PC-3 (cell line): ENCODE results near the gene CD52. TPM values are rescaled to one million over a fixed set of nuclear protein-coding genes. Genes with fewer than 3 reads are reported as not detected.

ENCODE experiments used
- ATAC-seq: fragments of 200-7000 bp; cut with Tn5 transposase; 2 replicates; pipeline ENCODE4 v1.9.1; 2020; ENCODE audit warnings: mild to moderate bottlenecking, moderate library complexity
- BruUV-seq: library from RNA; stranded (reverse); fragments of 400-500 nt; replicated peaks from 2 replicates; lab custom pipeline; 2021; lab: Mats Ljungman, UMichigan
- CTCF ChIA-PET: fragments of 300-600 bp; sonication (Branson Sonifier 250); formaldehyde crosslinking; loops from one replicate; lab custom pipeline; 2022; ENCODE audit warnings: antibody characterized with exemption; lab: Charles Lee
- POLR2A ChIA-PET: fragments of 300-600 bp; sonication (Branson Sonifier 250); formaldehyde crosslinking; loops from one replicate; lab custom pipeline; 2022; ENCODE audit warnings: antibody characterized with exemption; ENCODE audit not compliant: unreplicated experiment; lab: Charles Lee
- DNase-seq: peaks from one replicate; pipeline ENCODE4 v3.0.0-alpha.2; 2015
- H2AFZ ChIP-seq: fragments of 300-600 bp; sonication (generic); 2 replicates; pipeline ENCODE4 v1.6.0; 2016; ENCODE audit warnings: antibody characterized with exemption, low read length
- H3F3A ChIP-seq: fragments of 300-600 bp; sonication (generic); one replicate; pipeline ENCODE4 v1.6.0; 2017; ENCODE audit warnings: antibody characterized with exemption, low read length, control low read depth, mild to moderate bottlenecking; ENCODE audit not compliant: unreplicated experiment
- H3K27ac ChIP-seq: fragments of 300-600 bp; sonication (generic); 2 replicates; pipeline ENCODE4 v1.5.1; 2016; ENCODE audit warnings: mild to moderate bottlenecking, low read length
- H3K27me3 ChIP-seq: fragments of 300-600 bp; sonication (generic); 2 replicates; pipeline ENCODE4 v1.6.1; 2016; ENCODE audit warnings: low read length, mixed read lengths
- H3K36me3 ChIP-seq: fragments of 300-600 bp; sonication (generic); 2 replicates; pipeline ENCODE4 v1.6.1; 2016; ENCODE audit warnings: low read depth, mixed run types, low read length, mixed read lengths
- H3K4me1 ChIP-seq: fragments of 300-600 bp; sonication (generic); 2 replicates; pipeline ENCODE4 v1.5.1; 2016; ENCODE audit warnings: low read length; ENCODE audit not compliant: insufficient read depth
- H3K4me2 ChIP-seq: fragments of 300-600 bp; sonication (generic); 2 replicates; pipeline ENCODE4 v1.6.0; 2016; ENCODE audit warnings: low read length
- H3K4me3 ChIP-seq: fragments of 300-600 bp; sonication (generic); 2 replicates; pipeline ENCODE4 v1.5.1; 2016; ENCODE audit warnings: mild to moderate bottlenecking, low read length, mixed read lengths
- H3K79me2 ChIP-seq: fragments of 300-600 bp; sonication (generic); 2 replicates; pipeline ENCODE4 v1.6.1; 2017; ENCODE audit warnings: low read length, mixed read lengths
- H3K9ac ChIP-seq: fragments of 300-600 bp; sonication (generic); 2 replicates; pipeline ENCODE4 v1.6.0; 2016; ENCODE audit warnings: mild to moderate bottlenecking, low read length
- H3K9me2 ChIP-seq: fragments of 300-600 bp; sonication (generic); replicated peaks from 2 replicates; pipeline ENCODE4 v1.6.1; 2016; ENCODE audit warnings: mixed run types, low read length, mixed read lengths
- H3K9me3 ChIP-seq: fragments of 300-600 bp; sonication (generic); 2 replicates; pipeline ENCODE4 v1.6.1; 2016; ENCODE audit warnings: low read length, mixed read lengths
- H4K20me1 ChIP-seq: fragments of 300-600 bp; sonication (generic); 2 replicates; pipeline ENCODE4 v1.6.1; 2016; ENCODE audit warnings: low read length, mixed read lengths
- EZH2 ChIP-seq: fragments of 300-600 bp; sonication (generic); IDR thresholded peaks from one replicate; pipeline ENCODE4 v1.6.1; 2017; ENCODE audit warnings: antibody characterized with exemption, mild to moderate bottlenecking, low read length; ENCODE audit not compliant: unreplicated experiment
- EZH2phosphoT487 ChIP-seq: fragments of 300-600 bp; sonication (generic); IDR thresholded peaks from 2 replicates; pipeline ENCODE4 v1.6.1; 2018; ENCODE audit warnings: mild to moderate bottlenecking, antibody characterized with exemption, low read length, borderline replicate concordance
- intact Hi-C: fragments of 100-400 bp; cut with micrococcal nuclease; formaldehyde crosslinking; loops from 2 replicates; pipeline ENCODE4 v1.9.0; 2023
- total RNA-seq: library from RNA; depleted of rRNA; stranded (reverse); fragments of >200 nt; gene quantifications from 2 replicates; pipeline ENCODE4 v1.2.3, GENCODE V29; 2014
- TF ChIP-seq, protein P1 (sequence below): fragments of 300-600 bp; sonication (generic); conservative IDR thresholded peaks from 2 replicates; pipeline ENCODE4 v1.5.1; 2017; ENCODE audit warnings: antibody characterized with exemption, low read depth, mild to moderate bottlenecking, low read length

The CD52 gene
- total RNA-seq, 1 experiment from 2014 or later = not detected

DNA sequence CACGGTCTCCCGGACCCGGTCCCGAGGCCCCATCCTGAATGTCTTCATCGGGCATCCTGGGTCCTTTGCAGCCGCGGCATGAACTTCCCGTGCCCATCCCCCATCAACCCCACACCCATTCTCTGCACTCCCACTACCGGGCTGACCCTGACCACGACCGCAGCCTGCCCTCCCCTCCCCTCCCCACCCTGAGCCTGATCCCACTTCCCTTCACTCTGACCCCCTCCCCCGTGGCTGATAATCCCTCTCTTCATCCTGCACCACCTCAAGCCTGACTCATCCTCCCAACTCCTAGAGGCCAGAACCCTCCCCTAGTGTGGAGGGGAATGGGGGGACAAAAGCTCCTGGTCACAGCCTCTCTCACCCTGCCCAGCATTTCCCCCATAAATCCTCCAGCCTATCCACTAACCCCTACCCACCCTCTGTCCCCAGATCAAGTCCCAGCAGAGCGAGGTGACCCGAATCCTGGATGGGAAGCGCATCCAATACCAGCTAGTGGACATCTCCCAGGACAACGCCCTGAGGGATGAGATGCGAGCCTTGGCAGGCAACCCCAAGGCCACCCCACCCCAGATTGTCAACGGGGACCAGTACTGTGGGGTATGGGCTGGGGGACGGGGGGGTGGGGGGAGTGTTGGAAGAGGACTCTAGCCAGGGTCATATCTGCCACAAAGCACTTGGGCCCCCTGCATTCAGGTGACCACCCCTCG lies 37.3 kb upstream of the CD52 start:
- no peak overlapping the region; the same call in 1 of the 2 replicates for H2AFZ ChIP-seq
- H3K79me2 ChIP-seq = peaks cover 34% of the 10 kb centered on the region
- H3K9me3 ChIP-seq = no peaks in the 10 kb centered on the region
- peak overlapping the region; percentile 75 for H3K4me3 ChIP-seq
- peak overlapping the region; percentile 99 for H3K27ac ChIP-seq
- H3K4me1 ChIP-seq = peaks cover 83% of the 10 kb centered on the region
- peak overlapping the region; percentile 87 for H3K9ac ChIP-seq
- no peaks in the 10 kb centered on the region for H3K9me2 ChIP-seq
- TF ChIP-seq, protein P1, sequence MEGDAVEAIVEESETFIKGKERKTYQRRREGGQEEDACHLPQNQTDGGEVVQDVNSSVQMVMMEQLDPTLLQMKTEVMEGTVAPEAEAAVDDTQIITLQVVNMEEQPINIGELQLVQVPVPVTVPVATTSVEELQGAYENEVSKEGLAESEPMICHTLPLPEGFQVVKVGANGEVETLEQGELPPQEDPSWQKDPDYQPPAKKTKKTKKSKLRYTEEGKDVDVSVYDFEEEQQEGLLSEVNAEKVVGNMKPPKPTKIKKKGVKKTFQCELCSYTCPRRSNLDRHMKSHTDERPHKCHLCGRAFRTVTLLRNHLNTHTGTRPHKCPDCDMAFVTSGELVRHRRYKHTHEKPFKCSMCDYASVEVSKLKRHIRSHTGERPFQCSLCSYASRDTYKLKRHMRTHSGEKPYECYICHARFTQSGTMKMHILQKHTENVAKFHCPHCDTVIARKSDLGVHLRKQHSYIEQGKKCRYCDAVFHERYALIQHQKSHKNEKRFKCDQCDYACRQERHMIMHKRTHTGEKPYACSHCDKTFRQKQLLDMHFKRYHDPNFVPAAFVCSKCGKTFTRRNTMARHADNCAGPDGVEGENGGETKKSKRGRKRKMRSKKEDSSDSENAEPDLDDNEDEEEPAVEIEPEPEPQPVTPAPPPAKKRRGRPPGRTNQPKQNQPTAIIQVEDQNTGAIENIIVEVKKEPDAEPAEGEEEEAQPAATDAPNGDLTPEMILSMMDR = no peak
- TF ChIP-seq EZH2phosphoT487 (no peak), EZH2 (no peak)
- peaks cover 9% of the 10 kb centered on the region; the same call in 1 of the 2 replicates for H4K20me1 ChIP-seq
- DNase-seq (peak; percentile 50), ATAC-seq (no peak)
- H3F3A ChIP-seq = peaks cover 29% of the 10 kb centered on the region
- peaks cover 27% of the 10 kb centered on the region for H3K36me3 ChIP-seq
- H3K4me2 ChIP-seq = peak overlapping the region; percentile 94
- BruUV-seq = no TSS peak
- no peaks in the 10 kb centered on the region for H3K27me3 ChIP-seq
- POLR2A ChIA-PET = no interaction called here
- intact Hi-C loops = no loop called here
- CTCF ChIA-PET = interaction anchor here (1.2 kb wide), 1 partner anchor 136 kb away, joined by 4 read pairs; no protein-coding TSS in a partner anchor

DNA sequence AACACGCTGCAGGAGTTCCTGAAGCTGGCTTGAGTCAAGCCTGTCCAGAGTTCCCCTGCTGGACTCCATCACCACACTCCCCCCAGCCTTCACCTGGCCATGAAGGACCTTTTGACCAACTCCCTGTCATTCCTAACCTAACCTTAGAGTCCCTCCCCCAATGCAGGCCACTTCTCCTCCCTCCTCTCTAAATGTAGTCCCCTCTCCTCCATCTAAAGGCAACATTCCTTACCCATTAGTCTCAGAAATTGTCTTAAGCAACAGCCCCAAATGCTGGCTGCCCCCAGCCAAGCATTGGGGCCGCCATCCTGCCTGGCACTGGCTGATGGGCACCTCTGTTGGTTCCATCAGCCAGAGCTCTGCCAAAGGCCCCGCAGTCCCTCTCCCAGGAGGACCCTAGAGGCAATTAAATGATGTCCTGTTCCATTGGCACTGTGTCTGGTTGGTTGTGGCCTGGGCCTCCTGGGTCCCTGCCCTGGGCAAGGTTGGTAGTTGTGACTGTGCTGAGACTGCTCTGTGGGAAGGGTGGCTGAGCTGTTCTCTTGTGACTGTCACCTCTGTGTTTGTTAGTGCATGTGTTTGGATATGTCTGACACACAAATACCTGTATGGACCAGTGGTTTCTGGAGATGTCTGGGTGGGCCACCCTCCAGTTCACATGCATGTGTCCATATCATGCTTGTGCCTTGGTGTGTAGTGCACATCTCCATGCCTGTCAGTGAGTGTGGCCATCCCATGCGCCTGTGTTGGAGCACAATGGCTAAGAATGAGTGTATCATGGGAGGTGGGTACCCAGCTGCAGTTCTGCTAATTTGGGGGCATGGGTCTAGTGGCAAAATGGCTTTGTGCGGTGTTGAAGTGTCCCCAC lies 36.4 kb upstream of the CD52 start:
- H3K79me2 ChIP-seq = peaks cover 34% of the 10 kb centered on the region
- H3K27ac ChIP-seq = peak overlapping the region; percentile 99
- POLR2A ChIA-PET = no interaction called here

More for the DNA sequence above, 36.4 kb upstream of the CD52 start:
- BruUV-seq = TSS peak; percentile 79
- Histone ChIP-seq H2AFZ (no peak overlapping the region), H3K36me3 (peaks cover 27% of the 10 kb centered on the region), H3F3A (peaks cover 22% of the 10 kb centered on the region), H3K9me3 (no peaks in the 10 kb centered on the region), H3K27me3 (no peaks in the 10 kb centered on the region), H3K9me2 (no peaks in the 10 kb centered on the region), H3K4me1 (peaks cover 74% of the 10 kb centered on the region), H3K9ac (no peak overlapping the region), H3K4me2 (peak overlapping the region; percentile 94), H3K4me3 (peak overlapping the region; percentile 75), H4K20me1 (peaks cover 9% of the 10 kb centered on the region; the same call in 1 of the 2 replicates)
- DNase-seq = no peak
- TF ChIP-seq, protein P1 = no peak
- TF ChIP-seq EZH2 = no peak
- no peak for TF ChIP-seq EZH2phosphoT487
- CTCF ChIA-PET = no interaction called here
- intact Hi-C loops = no loop called here
- no peak for ATAC-seq
